Uterus (tissue), 4 donors: ENCODE measurements around the gene LRP10. TPM values are rescaled to one million over a fixed set of nuclear protein-coding genes. Genes with fewer than 3 reads are reported as not detected.

Experiments used
- DNase-seq, 2 donors: peaks; one replicate each; pipeline ENCODE4 v3.0.0-alpha.2; 2019 to 2020
- H3K27ac ChIP-seq, 2 donors: fragments of 200-600 bp; sonication (generic); 1 replicate in 1 of 2; 2 replicates in 1 of 2; pipeline ENCODE4 v1.5.1; 2016 to 2018
- H3K27me3 ChIP-seq, 2 donors: fragments of 200-600 bp; sonication (generic); one replicate each; pipeline ENCODE4 v1.5.1; 2018 to 2019; ENCODE audit warnings: control low read depth in 1 of 2
- H3K36me3 ChIP-seq, 2 donors: fragments of 200-600 bp; sonication (generic); one replicate each; pipeline ENCODE4 v1.5.1; 2019; ENCODE audit warnings: control low read depth in 1 of 2
- H3K4me1 ChIP-seq, 2 donors: fragments of 200-600 bp; sonication (generic); one replicate each; pipeline ENCODE4 v1.5.1; 2018 to 2019; ENCODE audit warnings: control low read depth in 1 of 2
- H3K4me3 ChIP-seq, 2 donors: fragments of 200-600 bp; sonication (generic); 1 replicate in 1 of 2; 2 replicates in 1 of 2; pipeline ENCODE4 v1.5.1; 2018 to 2019; ENCODE audit warnings: mild to moderate bottlenecking in 1 of 2
- H3K9me3 ChIP-seq, 2 donors: fragments of 200-600 bp; sonication (generic); one replicate each; pipeline ENCODE4 v1.5.1; 2019; ENCODE audit warnings: control low read depth in 1 of 2
- POLR2A ChIP-seq, 2 donors: fragments of 450-650 bp; IDR thresholded peaks; one replicate each; pipeline ENCODE4 v1.6.1; 2016; ENCODE audit warnings: antibody characterized with exemption in 2 of 2, mild to moderate bottlenecking in 1 of 2, moderate library complexity in 1 of 2
- intact Hi-C: fragments of 100-400 bp; cut with DNase I; formaldehyde crosslinking; loops from one replicate; pipeline ENCODE4 v1.15.1; 2023; ENCODE audit warnings: low total_unique reads
- total RNA-seq, 4 donors: library from RNA; depleted of rRNA in 3 of 4; stranded (reverse); fragments of >200 nt in 3 of 4; gene quantifications; one replicate each; pipeline versions ENCODE4 v1.1.0 to v1.2.4, GENCODE V29; 2014 to 2023
- TF ChIP-seq, protein P1 (sequence below), 4 experiments: fragments of 200-600 bp in 2 of 4; fragments of 450-650 bp in 2 of 4; sonication (generic) in 2 of 4; IDR thresholded peaks; one replicate each; pipeline ENCODE4 v1.5.1; 2016 to 2019; ENCODE audit warnings: antibody characterized with exemption in 4 of 4, mild to moderate bottlenecking in 2 of 4, moderate library complexity in 1 of 4
- donor health status: DM: yes; HTN: yes; CAD: no.

The LRP10 gene
- total RNA-seq, 4 donors from 2014 or later: 27.4 to 140 (median 37.5) TPM

DNA sequence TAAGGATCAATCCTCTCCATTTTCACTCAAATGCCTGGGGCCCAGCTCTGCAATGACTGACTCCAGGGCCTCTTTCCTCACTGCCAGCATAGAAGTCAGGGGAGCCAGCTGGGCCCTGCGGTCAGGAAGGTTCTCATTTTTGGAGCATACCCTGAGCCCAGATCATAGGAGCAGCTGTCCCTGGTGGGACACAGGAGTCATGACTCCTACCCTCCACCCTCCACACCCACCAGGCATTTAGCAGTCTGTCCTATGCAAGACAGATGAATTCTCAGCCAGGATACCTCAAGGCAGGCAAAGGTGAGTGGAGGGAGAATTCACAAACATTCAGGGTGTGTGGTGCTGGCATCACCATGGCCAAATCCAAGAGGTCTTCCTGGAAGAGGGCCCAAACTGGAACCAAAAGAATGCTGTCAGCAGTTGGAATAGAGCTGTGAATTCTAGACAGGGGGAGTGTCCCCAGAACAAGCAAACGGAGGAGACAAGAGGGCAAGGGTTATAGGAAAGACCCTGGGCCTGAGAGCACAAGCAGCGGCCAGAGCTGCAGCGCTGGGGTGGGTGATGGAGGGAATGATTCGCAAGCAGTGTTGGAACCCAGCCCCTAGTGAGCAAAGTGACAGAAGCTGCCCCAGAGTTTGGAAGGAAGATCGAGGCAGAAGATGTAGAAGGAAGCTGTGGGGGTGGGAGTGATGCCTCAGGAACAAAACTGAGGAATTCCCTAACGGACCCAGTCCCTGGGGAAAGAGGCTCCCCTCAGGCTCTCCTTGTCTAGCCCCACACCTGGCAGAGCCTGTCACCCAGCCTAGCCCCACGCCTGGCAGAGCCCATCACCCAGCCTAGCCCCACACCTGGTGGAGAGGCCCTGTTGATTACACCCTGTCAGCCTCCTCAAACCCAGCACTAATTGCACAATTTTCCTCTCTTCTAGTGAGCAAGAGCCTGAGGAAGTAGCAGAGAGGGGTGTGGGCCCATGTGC lies 7.0 kb downstream of the LRP10 start:
- Histone ChIP-seq H3K4me1 (no peaks in the 10 kb centered on the region), H3K27me3 (no peaks in the 10 kb centered on the region), H3K36me3 (no peaks in the 10 kb centered on the region), H3K9me3 (no peaks in the 10 kb centered on the region), H3K4me3 (no peak overlapping the region), H3K27ac (no peak overlapping the region)
- DNase-seq: no peak
- no peak for TF ChIP-seq POLR2A (IDR thresholded peaks at IDR 0.05)
- TF ChIP-seq, protein P1, sequence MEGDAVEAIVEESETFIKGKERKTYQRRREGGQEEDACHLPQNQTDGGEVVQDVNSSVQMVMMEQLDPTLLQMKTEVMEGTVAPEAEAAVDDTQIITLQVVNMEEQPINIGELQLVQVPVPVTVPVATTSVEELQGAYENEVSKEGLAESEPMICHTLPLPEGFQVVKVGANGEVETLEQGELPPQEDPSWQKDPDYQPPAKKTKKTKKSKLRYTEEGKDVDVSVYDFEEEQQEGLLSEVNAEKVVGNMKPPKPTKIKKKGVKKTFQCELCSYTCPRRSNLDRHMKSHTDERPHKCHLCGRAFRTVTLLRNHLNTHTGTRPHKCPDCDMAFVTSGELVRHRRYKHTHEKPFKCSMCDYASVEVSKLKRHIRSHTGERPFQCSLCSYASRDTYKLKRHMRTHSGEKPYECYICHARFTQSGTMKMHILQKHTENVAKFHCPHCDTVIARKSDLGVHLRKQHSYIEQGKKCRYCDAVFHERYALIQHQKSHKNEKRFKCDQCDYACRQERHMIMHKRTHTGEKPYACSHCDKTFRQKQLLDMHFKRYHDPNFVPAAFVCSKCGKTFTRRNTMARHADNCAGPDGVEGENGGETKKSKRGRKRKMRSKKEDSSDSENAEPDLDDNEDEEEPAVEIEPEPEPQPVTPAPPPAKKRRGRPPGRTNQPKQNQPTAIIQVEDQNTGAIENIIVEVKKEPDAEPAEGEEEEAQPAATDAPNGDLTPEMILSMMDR (IDR thresholded peaks at IDR 0.05): no peak
- intact Hi-C loops: no loop called here

GRCh38 chr14:22882064-22882463 lies 10.5 kb downstream of the LRP10 start:
- intact Hi-C loops: no loop called here
- Histone ChIP-seq H3K4me1 (no peaks in the 10 kb centered on the region), H3K27me3 (no peaks in the 10 kb centered on the region), H3K27ac (no peak overlapping the region), H3K9me3 (no peaks in the 10 kb centered on the region), H3K36me3 (no peaks in the 10 kb centered on the region), H3K4me3 (no peak overlapping the region)
- DNase-seq: no peak
- TF ChIP-seq POLR2A (IDR thresholded peaks at IDR 0.05): no peak
- TF ChIP-seq, protein P1 (IDR thresholded peaks at IDR 0.05): no peak

- no peak overlapping the region for H3K4me3 ChIP-seq
- H3K27me3 ChIP-seq: no peaks in the 10 kb centered on the region
- no peak overlapping the region for H3K27ac ChIP-seq
- peak in 1 of 2 donors; percentile 56 for DNase-seq
- no peaks in the 10 kb centered on the region for H3K4me1 ChIP-seq
- intact Hi-C loops: no loop called here
- H3K9me3 ChIP-seq: no peaks in the 10 kb centered on the region
- H3K36me3 ChIP-seq: no peaks in the 10 kb centered on the region
- TF ChIP-seq, protein P1 (IDR thresholded peaks at IDR 0.05): no peak
- no peak for TF ChIP-seq POLR2A (IDR thresholded peaks at IDR 0.05)
Measured at GRCh38 chr14:22882529-22883172, 11.1 kb downstream of the LRP10 start.

- DNase-seq: no peak
- H3K27ac ChIP-seq: no peak within 1 kb of the TSS
- H3K9me3 ChIP-seq: no peaks in the 10 kb centered on the region
- no peaks in the 10 kb centered on the region for H3K4me1 ChIP-seq
- intact Hi-C loops: no loop called here
- H3K27me3 ChIP-seq: no peaks in the 10 kb centered on the region
- H3K4me3 ChIP-seq: no peak within 1 kb of the TSS
- TF ChIP-seq, protein P1 (IDR thresholded peaks at IDR 0.05): no peak
- TF ChIP-seq POLR2A (IDR thresholded peaks at IDR 0.05): no peak
- no peaks in the 10 kb centered on the region for H3K36me3 ChIP-seq
Measured at GRCh38 chr14:22883173-22883976, 11.8 kb downstream of the LRP10 start, which contains the start of gene REM2. TSS of gene REM2 (plus strand) at chr14:22883222. CDS start at chr14:22883288, 66 bp downstream.
